GM21825 (cell line): ENCODE measurements around the gene ACAP2.
"Not testable (repeated sequence)": the region's sequence is repeated elsewhere in the genome, so short reads cannot be mapped to it uniquely, and the experiment has no call there.

ENCODE experiments used
- ATAC-seq: cut with Tn5 transposase; IDR thresholded peaks from one replicate; pipeline ENCODE4 v1.9.1; 2021; ENCODE audit warnings: mild to moderate bottlenecking, moderate library complexity; ENCODE audit not compliant: unreplicated experiment

ACAP2 gene

DNA sequence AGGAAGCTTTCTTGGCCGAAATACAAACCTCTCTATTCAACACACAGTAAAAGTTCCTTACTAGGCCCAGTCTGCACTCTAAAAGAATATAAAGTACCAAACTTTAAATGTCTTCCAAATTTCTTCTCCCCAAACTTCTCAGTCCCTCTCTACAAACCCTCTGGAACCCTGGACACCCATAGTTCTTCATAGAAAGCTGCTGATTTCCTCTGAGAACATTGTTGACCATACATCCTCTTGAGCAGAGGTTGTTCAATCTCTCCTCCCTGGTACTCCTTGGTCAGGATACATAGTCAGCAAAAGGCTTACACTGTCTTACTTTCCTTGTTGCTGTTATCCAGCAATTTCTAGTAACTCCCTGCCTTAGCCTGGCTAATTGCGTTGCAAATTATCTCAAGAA, 3.1 kb upstream of the ACAP2 start:
- ATAC-seq = no peak

DNA sequence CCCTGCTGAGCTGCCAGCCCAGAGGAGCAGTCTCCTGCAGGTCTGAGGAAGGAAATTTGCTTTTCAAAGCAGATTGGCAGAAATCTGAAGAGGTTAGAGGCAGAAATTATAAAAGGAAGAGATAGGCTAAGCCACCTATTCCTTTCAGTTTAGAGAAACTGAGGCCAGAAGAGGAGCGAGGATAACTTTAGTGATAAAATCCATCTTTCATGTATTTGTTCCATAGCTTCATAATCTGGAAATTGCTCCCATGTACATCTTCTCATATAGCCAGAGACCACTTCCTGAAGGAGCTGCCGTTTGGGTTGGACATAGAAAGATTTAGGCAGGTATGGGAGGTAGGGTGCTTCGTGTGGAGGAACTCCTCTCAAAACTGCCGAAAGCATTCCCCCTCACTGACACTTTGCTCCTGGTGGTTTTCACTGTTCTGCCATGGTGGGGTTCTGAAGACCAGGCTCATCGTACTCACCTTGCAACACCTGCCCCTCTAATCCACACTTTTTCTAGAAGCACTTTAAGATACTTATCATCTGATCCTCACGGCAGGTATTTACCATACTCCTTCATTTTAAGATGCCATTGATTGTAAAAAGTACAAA, 670 bp upstream of the ACAP2 start:
- ATAC-seq = no peak

- peak; percentile 7 for ATAC-seq
Observed at GRCh38 chr3:195441992-195442572, 738 bp downstream of the ACAP2 start.

GRCh38 chr3:195441476-195441991, 1.3 kb downstream of the ACAP2 start:
- ATAC-seq = no peak

DNA sequence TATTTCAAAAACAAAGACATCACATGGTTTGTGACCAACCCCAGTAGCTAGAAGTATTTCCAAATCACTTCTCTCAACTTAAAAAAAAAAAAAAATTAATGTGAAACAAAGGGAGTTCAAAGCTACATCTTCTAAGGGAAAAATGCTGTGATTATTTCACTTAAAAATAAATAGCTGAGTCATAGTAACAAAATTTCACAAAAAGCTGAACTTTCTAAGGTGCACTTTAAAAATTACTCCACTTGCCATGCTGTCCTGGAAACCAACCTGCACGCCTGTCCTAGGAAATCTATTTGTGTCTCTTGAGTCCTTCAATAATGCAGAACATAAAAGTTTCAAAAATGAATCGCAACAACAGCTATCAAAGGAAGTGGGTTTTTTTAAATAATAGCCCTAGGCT, 1.8 kb downstream of the ACAP2 start:
- no peak for ATAC-seq

GRCh38 chr3:195440379-195440778, 2.4 kb downstream of the ACAP2 start:
- ATAC-seq = no peak

DNA sequence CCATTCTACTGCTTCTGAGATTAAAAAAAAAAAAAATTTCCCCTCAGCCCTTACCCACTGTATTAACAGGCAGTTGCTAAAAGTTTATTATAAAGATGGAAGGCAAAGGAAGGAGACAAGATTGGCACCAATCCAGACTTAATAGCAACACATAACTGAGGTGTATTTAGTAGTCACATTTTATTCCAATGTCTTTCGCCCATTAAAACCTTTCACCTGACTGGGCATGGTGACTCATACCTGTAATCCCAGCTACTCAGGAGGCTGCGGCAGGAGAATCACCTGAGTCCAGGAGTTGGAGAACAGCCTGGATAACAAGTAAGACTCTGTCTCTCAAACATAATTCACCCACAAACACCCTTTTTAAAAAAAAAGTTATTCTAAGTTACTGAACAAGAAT, 4.4 kb downstream of the ACAP2 start:
- no peak for ATAC-seq

- ATAC-seq = no peak
Observed at GRCh38 chr3:195425849-195426248, 17.0 kb downstream of the ACAP2 start.

- ATAC-seq = no peak
Observed at GRCh38 chr3:195423818-195424217, 19.0 kb downstream of the ACAP2 start.

DNA sequence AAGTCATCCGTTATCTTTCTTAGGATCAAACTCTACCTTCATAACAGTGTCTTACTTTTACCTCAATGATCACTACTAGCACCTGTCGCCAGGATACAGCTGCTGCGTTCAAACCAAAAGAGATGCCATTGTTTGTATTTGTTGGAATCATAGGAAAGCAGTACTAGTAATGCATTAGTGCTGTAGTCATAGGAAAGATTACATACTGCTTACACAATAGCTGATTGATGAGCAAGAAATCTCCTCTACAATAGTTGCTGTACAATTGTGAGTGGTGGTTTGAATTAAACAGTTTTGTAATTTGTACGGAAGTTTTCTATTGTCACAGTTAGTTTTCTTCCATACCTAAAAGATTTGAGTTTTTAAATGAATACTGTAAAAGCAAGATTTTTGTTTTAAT, 21.4 kb downstream of the ACAP2 start:
- ATAC-seq = no peak

GRCh38 chr3:195416795-195417194, 26.0 kb downstream of the ACAP2 start:
- ATAC-seq = no peak

DNA sequence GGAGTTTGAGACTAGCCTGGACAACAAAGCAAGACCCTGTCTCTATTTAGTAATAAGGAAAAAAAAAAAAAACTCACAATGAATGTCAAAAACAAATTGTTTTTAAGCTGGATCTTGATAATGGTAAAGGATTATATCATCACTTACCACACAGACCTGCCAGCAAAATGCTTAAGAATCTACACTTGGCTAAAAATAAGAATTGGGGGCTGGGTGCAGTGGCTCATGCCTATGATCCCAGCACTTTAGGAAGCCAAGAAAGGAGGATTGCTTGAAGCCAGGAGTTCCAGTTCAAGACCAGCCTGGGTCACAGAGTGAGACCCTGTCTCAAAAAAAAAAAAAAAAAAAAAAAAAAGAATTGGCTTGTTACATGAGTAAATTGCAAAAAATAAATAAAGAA, 31.0 kb downstream of the ACAP2 start:
- ATAC-seq = no peak

DNA sequence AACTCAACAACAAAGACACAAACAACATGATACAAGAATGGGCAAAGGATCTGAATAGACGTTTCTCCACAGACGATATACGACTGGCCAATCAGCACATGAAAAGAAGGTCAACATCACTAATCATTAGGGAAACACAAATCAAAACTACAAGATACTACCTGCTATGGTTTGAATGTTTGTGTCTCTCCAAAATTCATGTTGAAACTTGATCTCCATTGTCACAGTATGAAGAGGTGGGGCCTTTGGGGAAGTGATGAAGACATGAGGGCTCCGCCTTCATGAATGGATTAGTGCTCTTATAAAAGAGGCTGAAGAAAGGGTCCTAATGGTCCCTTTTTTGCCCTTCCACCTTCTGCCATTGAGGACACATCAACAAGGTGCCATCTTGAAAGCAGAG, 32.3 kb downstream of the ACAP2 start:
- no peak for ATAC-seq

- no peak for ATAC-seq
Observed at GRCh38 chr3:195407531-195408409, 35.0 kb downstream of the ACAP2 start.

DNA sequence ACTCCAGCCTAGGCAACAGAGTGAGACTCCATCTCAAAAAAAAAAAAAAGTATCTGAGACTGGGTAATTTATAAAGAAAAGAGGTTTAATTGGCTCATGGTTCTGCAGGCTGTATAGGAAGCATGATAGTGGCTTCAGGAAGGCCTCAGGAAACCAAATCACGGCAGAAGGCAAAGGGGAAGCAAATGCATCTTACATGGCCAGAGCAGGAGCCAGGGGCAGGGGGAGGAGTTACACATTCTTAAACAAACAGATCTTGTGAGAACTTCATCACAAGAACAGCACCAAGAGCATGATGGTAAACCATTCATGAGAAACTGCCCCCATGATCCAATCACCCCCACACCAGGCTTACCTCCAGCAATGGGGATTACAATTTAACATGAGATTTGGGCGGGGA, 37.2 kb downstream of the ACAP2 start:
- no peak for ATAC-seq

DNA sequence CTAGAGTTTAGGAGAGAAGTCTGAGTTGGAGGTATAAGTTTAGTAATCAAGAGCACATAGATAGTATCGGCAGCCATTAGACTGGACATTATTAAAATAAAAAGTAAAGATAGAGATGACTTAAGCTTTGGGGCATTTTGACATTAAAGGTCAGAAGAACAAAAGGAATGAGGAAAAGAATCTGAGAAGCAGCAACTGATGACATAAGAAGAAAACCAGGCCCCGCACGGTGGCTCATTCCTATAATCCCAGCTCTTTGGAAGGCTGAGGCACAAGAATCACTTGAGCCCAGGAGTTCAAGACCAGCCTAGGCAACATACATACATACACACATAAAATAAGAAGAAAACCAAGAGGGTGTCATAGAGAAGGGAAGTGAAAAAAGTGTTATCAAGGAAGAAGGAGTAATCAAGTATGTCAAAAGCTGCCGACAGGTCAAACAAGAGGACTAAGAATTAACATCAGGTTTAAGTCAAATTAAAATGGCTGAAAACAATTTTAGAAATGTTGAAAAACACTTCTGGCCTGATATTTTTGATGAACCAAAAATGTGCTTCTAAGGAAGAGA, 38.9 kb downstream of the ACAP2 start:
- ATAC-seq = no peak

DNA sequence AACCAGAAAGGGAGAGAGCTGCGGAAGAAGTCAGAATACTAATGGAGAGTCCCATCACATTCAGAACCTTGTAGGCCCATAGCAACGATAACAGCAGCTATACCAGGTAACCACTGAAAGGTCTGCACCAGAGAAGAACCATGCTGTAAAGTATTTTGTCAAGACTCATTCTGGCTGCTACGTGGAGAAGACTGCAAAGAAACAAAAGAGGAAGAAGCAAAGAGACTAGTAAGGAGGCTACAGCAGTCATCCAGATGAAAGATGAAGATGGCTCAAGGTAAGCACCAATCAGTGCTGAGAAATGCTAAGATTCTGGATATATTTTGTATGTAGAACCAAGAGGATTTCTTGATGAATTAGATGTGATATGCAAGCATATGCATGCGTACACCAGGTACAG, 39.6 kb downstream of the ACAP2 start:
- ATAC-seq = no peak

GRCh38 chr3:195401943-195402342, 40.9 kb downstream of the ACAP2 start:
- ATAC-seq = no peak

GRCh38 chr3:195398460-195398859, 44.4 kb downstream of the ACAP2 start:
- not testable (repeated sequence) for ATAC-seq

GRCh38 chr3:195397524-195397923, 45.3 kb downstream of the ACAP2 start:
- ATAC-seq = no peak

- no peak for ATAC-seq
Observed at GRCh38 chr3:195395208-195395816, 47.5 kb downstream of the ACAP2 start.
